HG03159 (cell line): ENCODE data around the gene KLF13.
"Not testable (repeated sequence)": the region's sequence is repeated elsewhere in the genome, so short reads cannot be mapped to it uniquely, and the experiment has no call there.

Experiments
- ATAC-seq: cut with Tn5 transposase; IDR thresholded peaks from one replicate; pipeline ENCODE4 v1.9.1; 2021; ENCODE audit warnings: mild to moderate bottlenecking, moderate library complexity; ENCODE audit not compliant: unreplicated experiment

Gene KLF13

DNA sequence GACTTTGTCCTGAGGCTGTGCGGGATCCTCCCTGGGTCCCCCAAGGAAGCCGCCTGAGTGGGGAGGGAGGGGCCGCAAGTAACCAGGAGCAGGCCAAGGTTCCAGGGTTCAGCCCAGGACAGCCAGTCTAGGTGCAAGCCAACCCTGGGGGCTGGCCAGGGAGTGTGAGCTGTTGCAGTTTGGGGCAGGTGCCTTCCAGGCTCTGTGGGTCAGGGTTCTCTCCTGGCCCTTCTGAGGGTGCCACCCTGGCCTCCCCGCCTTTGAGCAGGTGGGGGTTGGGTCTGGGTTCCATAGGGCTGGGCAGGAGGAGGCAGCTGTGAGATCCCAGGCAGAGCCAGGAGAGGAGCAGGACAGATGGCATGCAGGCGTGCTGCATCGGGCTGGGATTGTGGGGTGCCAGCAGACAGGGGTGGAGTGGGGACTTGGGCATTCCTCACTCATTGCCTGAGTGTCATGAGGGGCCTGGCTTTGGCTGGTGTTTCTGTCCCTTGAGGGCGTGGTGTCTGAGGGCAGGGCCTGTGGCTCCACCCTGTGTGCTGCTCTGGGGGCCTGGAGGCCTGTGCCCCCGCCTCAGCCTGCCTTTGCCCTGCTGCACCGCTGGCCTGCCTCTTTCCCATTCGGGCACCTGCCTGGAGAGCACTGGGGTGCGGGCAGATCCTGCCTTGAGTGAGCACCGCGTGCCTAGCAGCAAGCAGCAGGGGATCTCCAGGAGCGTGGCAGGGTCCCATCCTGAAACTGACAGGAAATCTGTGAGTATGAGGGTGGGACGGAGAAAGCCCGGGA, 18.4 kb downstream of the KLF13 start:
- peak; percentile 24 for ATAC-seq

DNA sequence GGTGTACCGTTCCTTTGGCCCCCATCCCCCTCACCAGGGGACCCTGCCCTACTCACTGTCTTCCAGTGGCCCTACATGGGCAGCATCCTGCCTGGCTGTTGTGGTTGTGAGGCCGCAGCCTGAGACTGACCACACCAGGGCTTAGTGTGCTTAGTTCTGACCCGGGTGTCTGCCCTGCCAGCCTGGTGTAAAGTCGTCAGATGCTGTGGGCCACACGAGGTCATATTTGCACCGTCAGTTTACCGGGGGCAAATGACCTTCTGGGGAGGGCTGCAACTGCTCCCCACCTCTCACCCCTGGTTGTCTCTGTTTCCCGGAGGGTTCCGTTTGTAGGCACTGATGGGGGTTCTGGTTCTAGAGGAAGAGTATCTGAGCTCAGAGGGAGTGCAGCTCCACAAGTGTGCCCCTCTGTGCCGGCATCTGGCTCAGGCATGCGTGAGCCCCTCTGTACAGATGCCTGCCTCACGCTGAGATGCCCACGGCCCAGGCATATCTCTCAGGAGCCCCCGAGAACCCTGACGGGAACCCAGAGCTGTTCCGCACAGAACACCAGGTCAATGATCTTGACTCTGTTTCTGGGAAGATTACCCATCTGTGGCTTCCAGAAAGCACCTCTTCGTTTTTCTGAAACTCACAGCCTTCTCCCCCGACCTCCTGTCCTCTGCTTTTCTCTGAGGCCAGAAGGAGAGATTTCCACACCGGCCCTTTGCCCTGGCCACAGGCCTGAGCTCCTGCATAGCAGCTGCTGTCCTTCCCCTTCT, 19.2 kb downstream of the KLF13 start:
- peak; percentile 45 for ATAC-seq

DNA sequence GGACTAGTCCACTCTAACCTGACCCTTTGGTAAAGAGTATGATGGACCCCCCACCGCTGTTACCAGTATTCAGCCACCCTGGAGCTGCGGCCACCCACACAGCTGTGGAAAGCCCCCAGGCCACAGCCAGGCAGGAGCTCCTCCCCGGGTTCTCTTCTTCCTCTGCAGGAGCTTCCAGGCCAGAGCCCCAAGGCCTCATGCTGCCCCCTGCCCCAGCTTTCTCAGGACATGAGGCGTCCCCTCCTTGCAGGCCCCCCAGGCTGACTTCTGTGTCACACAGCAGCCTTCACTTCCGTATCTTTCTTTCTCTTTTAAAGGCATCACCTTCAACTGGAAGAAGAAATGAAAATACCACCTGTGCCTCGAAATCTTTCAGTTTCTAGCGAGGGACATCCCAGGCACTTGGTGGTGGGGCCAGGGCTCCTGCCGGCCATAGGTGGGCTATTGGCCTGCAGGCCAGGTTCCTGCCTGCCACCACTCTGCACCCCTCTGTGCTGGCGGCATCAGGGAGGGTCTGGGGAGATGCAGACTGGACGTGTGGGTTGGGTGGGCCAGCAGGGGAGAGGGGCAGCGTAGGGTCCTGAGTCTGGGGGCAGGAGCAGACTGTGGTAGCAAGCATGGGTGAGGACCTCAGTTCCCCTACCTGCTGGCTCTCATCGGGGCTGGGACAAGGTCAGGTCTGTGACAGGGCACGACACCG, 19.9 kb downstream of the KLF13 start:
- peak; percentile 45 for ATAC-seq

DNA sequence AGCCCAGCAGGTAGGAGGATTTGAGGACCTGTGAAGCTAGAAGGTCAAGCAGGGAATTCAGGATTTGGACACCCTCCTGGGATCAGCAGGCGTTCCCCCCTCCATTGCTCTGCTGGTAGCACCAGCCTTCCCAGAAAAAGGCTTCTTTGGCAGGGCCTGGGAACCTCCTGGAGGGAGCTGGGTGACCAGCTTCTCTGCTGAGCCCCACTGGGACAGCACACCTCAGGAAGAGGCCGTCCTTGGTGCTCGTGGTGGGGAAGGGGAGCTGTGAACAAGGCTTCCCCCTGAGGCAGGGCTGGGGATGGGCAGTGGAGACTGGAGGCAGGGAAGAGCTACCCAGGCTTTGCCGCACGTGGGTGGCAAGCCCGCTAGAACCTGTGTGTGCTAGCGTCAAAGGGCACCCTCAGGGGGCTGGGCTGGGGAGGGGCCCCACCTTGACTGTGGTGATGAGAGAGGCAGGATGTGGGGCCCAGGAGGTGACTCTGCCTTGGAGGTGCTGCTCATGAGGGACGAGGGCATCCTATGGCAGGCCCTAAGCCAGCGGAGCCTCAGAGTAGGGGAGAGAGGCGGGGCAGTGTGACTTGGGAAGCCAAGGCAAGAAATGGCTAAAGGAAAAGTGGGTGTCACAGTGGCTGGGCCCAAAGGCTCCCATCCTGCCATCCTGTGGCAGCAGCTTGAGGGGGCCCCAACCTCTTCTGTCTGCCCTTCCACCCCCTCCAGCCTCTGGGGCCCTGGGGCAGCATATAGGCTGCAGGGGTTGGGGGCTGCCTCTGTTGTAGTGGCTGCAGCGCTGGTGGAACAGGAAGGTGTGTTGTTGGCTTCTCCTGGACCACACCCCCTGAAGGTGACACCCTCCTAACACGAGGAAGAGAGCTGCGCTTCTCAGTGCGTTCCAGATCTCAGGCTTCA, 20.7 kb downstream of the KLF13 start:
- no peak for ATAC-seq

DNA sequence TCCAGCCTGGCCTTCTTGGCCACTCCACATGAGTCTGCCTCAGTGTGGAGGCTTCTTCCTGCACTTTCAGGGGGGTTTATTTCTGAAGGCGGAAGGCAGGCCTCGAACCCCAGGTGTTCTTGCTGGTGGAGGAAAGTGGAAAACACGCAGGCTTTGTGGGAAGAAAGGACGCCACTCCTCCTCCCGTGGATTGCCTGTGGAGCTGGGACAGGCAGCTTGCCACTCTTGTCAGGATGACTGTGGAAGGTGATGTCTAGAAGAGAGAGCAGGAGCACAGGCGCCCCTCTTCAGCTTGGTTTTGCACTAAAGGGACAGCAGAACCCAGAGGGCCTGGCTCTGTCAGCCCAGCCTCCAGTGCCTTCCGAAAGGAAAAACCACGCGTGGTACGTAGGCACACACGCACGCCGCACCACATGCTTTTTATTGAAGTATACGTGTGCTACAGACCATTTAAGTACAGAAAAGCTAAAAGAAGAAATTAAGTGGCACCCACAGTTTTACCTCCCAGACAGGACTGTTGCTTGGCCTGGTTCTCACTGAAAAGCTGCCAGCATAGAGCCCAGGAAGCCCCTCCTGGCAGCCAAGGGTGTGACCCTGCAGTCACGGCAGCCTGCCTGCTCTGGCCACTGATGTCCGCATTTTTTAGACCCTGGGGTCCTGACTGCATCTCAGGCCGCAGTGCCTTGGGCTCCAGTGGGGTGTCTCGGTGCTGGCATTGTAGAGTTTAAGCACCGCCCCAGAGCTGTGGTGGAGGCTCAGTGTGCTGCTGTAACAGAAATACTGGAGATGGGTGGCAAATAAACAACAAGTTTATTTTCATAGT, 21.6 kb downstream of the KLF13 start:
- no peak for ATAC-seq

DNA sequence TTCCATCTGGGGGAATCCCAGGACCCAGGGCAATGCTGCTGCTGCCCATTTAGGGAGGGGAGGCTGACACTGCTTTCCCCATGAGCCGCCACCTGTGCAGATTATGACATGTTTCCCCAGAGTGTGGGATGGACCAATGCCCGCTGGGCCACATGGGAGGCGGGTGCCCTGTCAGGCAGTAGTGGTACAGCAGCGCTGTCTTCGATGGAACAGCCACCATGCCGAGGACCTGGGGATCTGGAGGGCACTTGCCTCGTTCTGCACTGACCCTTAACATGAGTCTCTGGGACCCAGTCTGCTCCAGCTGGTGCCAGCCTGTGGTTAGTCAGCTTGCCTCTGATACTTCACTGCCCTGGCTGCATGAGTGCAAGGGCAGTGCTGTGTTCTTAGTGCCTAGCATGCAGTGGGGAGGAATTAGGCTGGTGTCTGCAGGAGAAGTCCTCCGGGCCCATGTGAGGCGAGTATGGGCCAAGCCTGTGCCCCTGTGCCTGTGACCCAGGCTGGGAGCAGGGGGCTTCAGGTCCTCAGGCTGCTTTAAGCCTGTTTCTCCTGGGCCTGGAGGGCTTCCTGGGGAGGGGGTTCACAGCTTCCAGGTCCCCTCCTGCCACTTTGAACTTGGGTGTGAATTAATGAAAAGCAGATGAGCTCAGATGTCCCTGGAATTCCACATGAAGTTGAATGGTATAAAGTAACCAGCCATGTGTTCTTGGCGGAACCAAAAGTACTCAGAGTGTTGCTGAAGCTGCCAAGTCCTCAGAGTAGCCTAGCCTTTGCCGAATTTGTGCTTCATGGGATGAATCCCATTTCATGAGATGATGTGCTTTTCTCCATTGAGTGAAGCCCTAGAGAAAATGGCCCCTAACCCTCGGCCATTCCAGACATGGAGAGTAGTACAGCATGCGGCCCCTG, 22.9 kb downstream of the KLF13 start:
- no peak for ATAC-seq

DNA sequence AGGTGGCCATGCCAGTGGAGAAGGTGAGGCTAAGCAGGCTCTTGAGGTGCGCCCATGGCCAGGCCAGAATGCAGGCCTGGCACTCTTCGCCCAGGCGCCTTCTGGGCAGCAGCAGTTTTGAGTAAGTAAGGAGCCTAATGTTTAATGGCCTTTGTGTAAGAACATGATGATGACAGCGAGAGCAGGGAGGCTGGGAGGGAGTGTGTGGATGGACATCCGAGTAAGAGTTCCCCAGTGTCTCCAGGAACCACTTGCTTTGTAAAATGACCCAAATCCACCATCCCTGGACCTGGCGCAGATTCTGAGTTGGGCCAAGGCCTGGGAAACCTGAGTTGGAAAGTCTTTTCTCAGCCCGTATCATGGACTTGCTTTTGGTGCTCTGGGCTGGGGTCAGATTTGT, 24.1 kb downstream of the KLF13 start:
- no peak for ATAC-seq

DNA sequence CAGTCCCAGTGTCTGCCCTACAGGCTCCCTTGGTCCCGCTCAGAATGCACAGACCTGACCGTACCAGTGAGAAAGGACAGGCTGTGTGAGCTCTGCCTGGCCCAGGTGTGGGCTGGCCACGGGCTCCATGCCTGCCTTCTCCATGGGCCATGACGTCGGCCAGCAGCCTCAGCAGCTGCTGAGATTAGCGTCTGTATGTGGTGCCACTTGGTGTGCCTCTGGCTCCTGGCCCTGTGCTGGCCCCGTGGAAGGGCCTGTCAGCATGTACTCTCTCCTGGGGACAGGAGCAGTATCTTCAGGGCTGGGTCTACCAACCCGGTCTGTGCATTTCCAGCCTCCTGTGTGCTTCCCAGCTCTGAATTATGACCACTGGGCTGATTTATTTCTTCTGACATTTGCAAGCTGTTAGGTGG, 25.7 kb downstream of the KLF13 start:
- no peak for ATAC-seq

DNA sequence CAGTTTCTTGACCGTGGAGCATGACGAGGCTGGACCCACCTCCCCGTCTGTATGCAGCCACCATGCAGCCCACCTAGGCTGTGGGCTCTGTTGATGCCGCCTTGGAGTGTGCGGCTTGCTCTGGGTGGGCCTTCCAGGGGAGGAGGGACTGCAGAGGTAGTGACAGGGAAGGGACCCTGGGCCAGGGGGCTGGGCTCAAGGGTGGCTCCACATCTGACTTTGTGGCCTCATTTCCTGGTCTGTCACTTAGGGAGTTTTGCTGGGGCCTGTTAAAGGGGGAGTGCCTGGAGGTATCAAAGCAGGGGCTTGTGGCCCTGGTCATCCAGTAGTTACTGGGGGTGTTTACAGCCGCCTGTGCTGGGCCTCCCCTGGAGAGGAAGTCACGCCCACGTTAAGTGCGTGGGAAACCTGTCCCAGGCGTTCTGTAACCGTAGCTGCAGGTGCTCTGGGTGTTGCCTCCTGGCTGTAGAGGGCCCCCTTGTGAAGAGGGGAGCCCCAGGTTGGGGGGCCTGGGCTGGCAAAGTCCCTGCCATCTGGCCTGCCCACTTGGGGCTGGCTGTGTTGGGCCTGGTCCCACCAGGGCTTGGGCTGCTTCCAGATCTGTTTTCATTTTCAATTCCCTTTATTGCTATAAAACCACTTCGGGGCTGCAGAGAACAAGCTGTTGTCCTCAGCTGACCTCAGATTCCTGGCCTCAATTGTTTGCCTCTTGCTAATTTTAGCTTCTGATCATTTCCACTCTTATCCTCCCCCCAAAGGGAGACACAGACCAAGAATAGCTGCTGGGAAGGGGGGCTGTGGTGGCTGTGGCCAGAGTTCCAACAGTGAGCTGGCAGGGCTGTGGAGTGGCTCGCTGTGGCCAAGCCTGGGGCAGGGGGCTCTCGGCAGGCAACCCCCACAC, 26.5 kb downstream of the KLF13 start:
- ATAC-seq, result peak; percentile 63

DNA sequence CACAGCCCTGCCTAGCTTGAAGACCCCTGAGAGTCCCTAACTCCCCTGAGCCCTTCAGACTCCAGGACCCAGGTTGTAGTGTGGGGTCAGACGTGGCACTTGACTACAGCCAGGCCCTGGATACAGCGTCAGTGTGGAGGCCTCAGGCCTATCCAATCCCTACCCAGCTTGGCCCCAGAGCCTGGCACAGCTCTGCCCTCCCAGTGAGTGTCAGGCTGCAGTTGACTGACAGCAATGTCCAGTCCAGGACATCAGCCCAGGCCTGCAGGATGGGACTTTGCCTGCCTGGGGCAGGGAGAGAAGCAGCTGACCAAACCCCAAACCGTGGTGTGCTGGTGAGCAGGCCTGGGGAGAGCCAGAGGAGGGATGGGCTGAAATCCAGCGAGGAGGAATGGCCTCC, 27.3 kb downstream of the KLF13 start:
- no peak for ATAC-seq

DNA sequence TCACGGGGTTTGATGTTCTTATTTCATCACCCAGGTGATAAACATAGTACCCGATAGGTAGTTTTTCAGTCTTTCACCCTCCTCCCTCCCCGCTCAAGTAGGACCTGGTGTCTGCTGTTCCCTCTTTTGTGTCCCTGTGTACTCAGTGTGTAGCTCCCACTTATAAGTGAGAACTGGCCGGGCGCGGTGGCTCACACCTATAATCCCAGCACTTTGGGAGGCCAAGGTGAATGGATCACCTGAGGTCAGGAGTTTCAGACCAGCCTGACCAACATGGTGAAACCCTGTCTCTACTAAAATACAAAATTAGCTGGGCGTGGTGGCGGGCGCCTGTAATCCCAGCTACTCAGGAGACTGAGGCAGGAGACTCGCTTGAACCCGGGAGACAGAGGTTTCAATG, 29.5 kb downstream of the KLF13 start:
- ATAC-seq, result not testable (repeated sequence)

DNA sequence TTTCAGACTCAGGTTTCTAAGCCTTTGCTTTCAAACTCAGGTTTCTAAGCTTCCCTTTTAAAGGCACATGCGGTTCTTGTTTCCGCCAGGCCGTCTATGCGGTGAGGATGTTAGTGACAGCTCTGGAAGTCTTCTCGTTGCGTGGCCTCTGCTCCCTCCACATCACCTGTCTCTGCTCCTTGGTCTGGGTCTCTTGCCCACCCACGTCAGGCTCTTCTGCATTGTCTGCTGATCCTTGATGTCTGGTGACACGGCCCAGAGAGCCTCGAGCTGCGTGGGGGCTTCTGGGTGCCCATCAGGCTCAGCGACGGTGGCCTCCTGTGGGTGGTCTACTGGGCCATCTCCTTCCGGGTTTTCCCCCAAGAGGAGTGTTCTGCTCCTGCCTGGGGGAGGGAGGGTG, 30.5 kb downstream of the KLF13 start:
- ATAC-seq, result no peak

DNA sequence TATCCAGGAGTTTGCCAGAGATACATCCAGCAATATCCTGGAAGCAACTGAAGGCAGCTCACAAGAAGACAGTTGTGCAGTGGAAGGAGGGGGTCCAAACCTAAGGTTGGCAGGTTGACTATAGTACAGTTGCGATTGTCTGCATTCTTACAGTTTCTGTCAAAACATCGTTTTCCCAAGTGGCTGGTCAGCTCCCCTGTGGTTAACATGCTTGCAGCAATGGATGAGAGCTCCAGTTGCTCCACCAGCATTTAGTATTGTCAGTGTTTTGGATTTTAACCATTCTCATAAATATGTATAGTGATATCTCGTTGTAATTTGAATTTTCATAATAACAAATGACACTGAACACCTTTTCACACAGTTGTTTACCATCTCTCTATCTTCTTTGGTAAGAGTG, 31.5 kb downstream of the KLF13 start:
- no peak for ATAC-seq

DNA sequence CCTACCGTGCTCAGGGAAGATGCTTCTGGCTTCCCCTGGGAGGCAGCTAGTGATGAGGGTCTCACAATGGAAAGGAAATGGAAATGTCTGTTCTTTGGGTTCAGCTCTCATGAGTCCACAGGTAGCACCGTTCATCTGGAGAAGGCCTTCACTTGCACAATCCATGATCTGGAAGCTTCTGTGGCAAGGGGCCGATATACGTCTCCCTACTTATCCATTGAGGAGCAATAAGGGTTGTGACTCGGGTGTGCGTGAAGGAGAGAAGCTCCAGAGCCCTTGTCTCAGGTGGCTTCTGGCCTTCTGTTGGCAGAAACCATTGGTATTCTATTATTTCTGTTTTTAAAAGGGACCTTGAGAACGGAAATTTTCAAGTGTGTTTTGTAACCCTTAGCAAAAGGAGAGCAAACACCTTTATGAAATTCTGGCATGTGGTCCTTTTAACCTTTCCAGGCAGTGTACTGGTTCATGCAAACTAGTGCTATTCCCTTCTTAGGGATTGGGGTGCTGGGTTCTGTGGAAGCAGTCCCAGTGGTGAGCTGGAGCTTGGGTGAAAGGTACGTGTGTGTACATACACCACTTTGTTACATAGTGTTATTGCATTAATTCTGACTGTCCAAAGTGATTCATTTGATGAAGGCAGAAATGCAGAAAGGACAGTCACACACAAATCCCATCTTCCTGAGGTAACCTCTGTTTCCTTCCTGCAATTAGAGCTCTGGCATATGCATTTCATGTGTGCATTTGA, 32.5 kb downstream of the KLF13 start:
- no peak for ATAC-seq

DNA sequence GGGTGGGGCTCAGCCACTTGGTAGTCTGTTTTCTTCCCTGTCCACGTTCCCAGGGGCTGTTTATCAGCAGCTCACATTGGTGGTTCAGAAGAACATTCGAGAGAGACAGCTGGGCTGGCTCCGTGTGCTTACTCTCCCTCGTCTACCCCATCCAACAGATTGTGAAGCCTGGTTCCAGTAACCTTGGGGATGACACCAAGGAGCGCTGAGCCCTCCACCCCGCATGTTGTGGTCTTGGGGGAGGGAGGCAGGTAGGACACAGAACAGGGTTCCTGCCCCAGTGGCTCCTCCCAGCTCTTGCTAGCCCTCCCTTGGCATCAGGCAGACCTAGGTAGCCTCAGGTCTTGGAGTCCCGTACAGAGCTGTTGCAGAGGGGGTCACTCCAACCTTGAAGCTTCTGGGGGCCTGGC, 33.1 kb downstream of the KLF13 start:
- ATAC-seq, result no peak

DNA sequence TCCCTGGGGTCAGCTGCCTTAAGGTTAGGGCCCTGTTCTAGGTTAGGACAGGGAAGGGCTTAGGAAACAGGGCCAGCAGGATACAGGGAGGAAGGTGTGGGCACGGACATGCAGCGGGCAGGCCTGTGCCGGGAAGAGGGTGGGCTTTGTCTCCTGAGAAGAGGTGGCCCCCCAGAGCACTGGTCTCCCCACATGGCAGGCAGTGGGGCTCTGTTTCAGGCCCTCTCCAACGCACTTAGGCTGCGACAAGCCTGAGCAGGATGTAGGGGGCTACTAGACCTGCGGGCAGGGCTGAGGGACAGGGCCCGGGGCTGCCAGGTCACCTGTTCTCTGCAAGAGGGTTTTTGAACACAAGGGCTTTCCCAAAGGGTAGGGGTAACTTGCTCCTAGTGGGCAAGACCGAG, 33.5 kb downstream of the KLF13 start:
- no peak for ATAC-seq
